GM10248 (cell line): Measurements from ENCODE around the gene SYNPO2.

Source experiments
- CTCF ChIA-PET: fragments of 300-600 bp; sonication (Branson Sonifier 250); formaldehyde crosslinking; extraction: SDS; loops from one replicate; lab custom pipeline; 2021; ENCODE audit warnings: antibody characterized with exemption; lab: Yijun Ruan, JAX
- POLR2A ChIA-PET: fragments of 350-650 bp; sonication (Branson Sonifier 250); formaldehyde crosslinking; extraction: SDS; loops from one replicate; lab custom pipeline; 2020; ENCODE audit warnings: antibody characterized with exemption; lab: Yijun Ruan, JAX
- DNase-seq: peaks from one replicate; pipeline ENCODE4 v3.0.0; 2012; ENCODE audit errors: extremely low spot score
- TF ChIP-seq, protein P1 (sequence below): IDR thresholded peaks from 2 replicates; pipeline ENCODE4 v1.5.1; 2012; ENCODE audit warnings: mild to moderate bottlenecking, low read depth; ENCODE audit errors: extremely low read depth, missing control alignments, control extremely low read depth

The SYNPO2 gene

GRCh38 chr4:119093042-119093827 lies 204.6 kb downstream of the SYNPO2 start:
- ChIA-PET CTCF (no interaction called here), POLR2A (no interaction called here)
- TF ChIP-seq, protein P1, sequence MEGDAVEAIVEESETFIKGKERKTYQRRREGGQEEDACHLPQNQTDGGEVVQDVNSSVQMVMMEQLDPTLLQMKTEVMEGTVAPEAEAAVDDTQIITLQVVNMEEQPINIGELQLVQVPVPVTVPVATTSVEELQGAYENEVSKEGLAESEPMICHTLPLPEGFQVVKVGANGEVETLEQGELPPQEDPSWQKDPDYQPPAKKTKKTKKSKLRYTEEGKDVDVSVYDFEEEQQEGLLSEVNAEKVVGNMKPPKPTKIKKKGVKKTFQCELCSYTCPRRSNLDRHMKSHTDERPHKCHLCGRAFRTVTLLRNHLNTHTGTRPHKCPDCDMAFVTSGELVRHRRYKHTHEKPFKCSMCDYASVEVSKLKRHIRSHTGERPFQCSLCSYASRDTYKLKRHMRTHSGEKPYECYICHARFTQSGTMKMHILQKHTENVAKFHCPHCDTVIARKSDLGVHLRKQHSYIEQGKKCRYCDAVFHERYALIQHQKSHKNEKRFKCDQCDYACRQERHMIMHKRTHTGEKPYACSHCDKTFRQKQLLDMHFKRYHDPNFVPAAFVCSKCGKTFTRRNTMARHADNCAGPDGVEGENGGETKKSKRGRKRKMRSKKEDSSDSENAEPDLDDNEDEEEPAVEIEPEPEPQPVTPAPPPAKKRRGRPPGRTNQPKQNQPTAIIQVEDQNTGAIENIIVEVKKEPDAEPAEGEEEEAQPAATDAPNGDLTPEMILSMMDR = no peak
- DNase-seq = no peak

- ChIA-PET POLR2A (no interaction called here), CTCF (interaction anchor here (3.3 kb wide), 1 partner anchor 9 kb away, joined by 9 read pairs; no protein-coding TSS in a partner anchor)
- no peak for DNase-seq
- TF ChIP-seq, protein P1 = no peak
Observed at GRCh38 chr4:119097282-119097900, 208.7 kb downstream of the SYNPO2 start.

GRCh38 chr4:119098306-119098705 lies 209.7 kb downstream of the SYNPO2 start:
- POLR2A ChIA-PET = no interaction called here
- TF ChIP-seq, protein P1 = no peak
- CTCF ChIA-PET = interaction anchor here (3.3 kb wide), 1 partner anchor 10 kb away, joined by 9 read pairs; no protein-coding TSS in a partner anchor
- DNase-seq = no peak

- no peak for DNase-seq
- ChIA-PET POLR2A (no interaction called here), CTCF (interaction anchor here (3.3 kb wide), 1 partner anchor 11 kb away, joined by 9 read pairs; no protein-coding TSS in a partner anchor)
Observed at GRCh38 chr4:119099227-119099810, 210.7 kb downstream of the SYNPO2 start.

DNA sequence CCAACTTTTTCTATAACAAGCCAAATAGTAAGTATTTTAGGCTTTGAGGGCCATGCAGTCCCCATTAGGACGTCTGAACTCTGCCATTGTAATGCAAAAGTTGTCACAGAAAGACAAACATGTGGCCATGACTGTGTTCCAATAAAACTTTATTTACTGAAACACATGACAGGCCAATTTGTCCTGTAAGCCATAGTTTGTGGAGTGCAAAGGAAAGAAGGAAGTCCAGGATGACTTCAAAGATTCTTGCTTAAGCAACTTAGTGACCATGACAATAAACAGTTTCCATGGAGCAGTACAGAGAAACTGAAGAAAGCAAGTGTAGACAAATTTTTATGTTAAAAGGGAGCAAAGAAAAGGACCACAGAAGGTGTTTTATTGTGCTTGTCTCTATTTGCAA lies 212.0 kb downstream of the SYNPO2 start:
- DNase-seq = no peak
- ChIA-PET CTCF (interaction anchor here (1.1 kb wide), 1 partner anchor 15 kb away, joined by 3 read pairs; no protein-coding TSS in a partner anchor), POLR2A (no interaction called here)
- TF ChIP-seq, protein P1 = no peak

More at GRCh38 chr4:119099227-119099810, 210.7 kb downstream of the SYNPO2 start:
- TF ChIP-seq, protein P1 = no peak

DNA sequence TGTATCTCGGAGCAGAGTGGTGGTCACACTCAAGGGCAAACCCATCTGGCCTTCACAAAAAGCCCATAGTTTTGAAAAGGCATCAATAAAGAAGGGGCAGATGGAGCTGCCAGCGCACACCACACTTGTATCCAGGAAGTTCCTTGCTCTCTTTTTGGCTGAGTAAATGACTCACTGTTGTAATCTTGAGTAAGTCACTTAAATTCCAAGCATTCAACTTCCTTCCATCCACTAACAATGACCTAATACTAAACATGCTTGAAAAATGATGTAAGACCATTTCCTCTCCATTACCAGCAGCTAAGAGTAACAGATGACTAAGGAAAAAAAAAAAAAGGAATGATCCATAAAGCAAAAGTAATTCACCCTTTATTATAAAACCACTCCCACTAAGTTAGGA lies 214.6 kb downstream of the SYNPO2 start:
- POLR2A ChIA-PET = no interaction called here
- DNase-seq = no peak
- CTCF ChIA-PET = interaction anchor here (0.8 to 1.2 kb wide), 2 partner anchors 16 to 62 kb away, joined by 3 to 4 read pairs; no protein-coding TSS in a partner anchor
- TF ChIP-seq, protein P1 = no peak
